HG03066 (cell line): ENCODE measurements around the gene PEPD.

ENCODE experiments used
- ATAC-seq: cut with Tn5 transposase; IDR thresholded peaks from one replicate; pipeline ENCODE4 v1.9.1; 2021; ENCODE audit warnings: low read depth; ENCODE audit not compliant: unreplicated experiment

The PEPD gene

DNA sequence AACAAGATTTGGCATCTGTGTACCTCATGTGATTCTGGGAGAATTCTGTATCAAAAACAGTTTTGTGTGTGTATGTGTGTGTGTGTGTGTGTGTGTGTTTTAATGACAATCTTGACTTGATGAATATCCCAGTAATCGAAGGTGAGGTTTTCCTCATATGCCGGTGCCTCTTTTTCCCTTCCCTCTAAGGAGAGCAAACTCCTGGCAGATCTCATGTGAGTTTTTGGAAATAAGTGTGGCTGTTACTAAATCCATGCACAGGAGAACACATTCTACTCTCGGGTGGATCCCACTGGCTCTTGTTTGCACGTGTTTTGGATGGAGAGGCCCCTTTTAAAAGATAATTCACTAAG is 177.0 kb downstream of the PEPD start:
- ATAC-seq, result no peak

- ATAC-seq, result no peak
Measured at GRCh38 chr19:33343859-33344572, 177.6 kb downstream of the PEPD start.

- no peak for ATAC-seq
Measured at GRCh38 chr19:33343301-33343700, 178.3 kb downstream of the PEPD start.

- no peak for ATAC-seq
Measured at GRCh38 chr19:33340991-33341390, 180.6 kb downstream of the PEPD start.

GRCh38 chr19:33339016-33339984 is 182.3 kb downstream of the PEPD start:
- no peak for ATAC-seq
